ENCODE measurements around the gene CSNK1E. TPM values are rescaled to one million over a fixed set of nuclear protein-coding genes. Genes with fewer than 3 reads are reported as not detected.

Gene CSNK1E
- total and polyA plus RNA-seq, 2 of the 8 experiments (the other 6 are each of a cell fraction or from before 2014, with no cell fraction given), result 247 to 263 TPM

GRCh38 chr22:38243007-38243765 is 74.0 kb downstream of the CSNK1E start:
- Histone ChIP-seq H3K79me1 (ENCODE audit: low read depth, low read length) (peaks cover 6% of the 10 kb centered on the region), H2AFZ (ENCODE audit: low read length) (no peak overlapping the region), H2BK5ac (ENCODE audit: low read depth, low read length) (no peak overlapping the region), H2AK5ac (ENCODE audit: low read depth, low read length) (no peak overlapping the region), H3K23me2 (ENCODE audit: low read depth, low read length) (no peaks in the 10 kb centered on the region), H2BK12ac (ENCODE audit: low read depth, low read length) (no peak overlapping the region), H3K27me3 (replicated peaks in 1 of 4; ENCODE audit: control insufficient read depth in 3 of 4, extremely low read depth in 1 of 4, insufficient read depth in 3 of 4, low read length in 3 of 4) (no peaks in the 10 kb centered on the region), H3K9ac (replicated peaks in 1 of 4; ENCODE audit: extremely low read depth in 1 of 4, low read depth in 3 of 4, low read length in 3 of 4) (no peak overlapping the region), H3K4me2 (ENCODE audit: insufficient read depth in 1 of 2, low read depth in 2 of 2, low read length in 2 of 2) (no peak overlapping the region), H3K23ac (ENCODE audit: insufficient read length) (no peak overlapping the region), H3K36me3 (ENCODE audit: control insufficient read depth in 2 of 4, insufficient read depth in 4 of 4, low read length in 3 of 4) (peaks cover 7 to 15% (median 13%) of the 10 kb centered on the region in 4 experiments), H3K14ac (ENCODE audit: insufficient read length) (no peak overlapping the region), H2BK20ac (ENCODE audit: low read length) (no peak overlapping the region), H3K27ac (ENCODE audit: low read depth, low read length) (peak overlapping the region; percentile 58; the same call in 1 of the 2 replicates), H4K20me1 (replicated peaks in 1 of 2; ENCODE audit: control insufficient read depth in 1 of 2, insufficient read depth in 2 of 2, low read length in 2 of 2) (peaks cover 0 to 10% of the 10 kb centered on the region in 2 experiments), H3K9me3 (ENCODE audit: insufficient read depth in 2 of 2, low read depth in 1 of 2, low read length in 1 of 2) (no peaks in the 10 kb centered on the region), H4K91ac (replicated peaks; ENCODE audit: insufficient read length, low read length) (no peak overlapping the region), H3K4ac (replicated peaks; ENCODE audit: insufficient read length, low read depth, low read length) (no peak overlapping the region), H4K8ac (ENCODE audit: extremely low read depth, insufficient read depth, low read length) (no peak overlapping the region), H3K79me2 (ENCODE audit: control insufficient read depth in 1 of 2, insufficient read depth in 2 of 2, low read length in 2 of 2) (0 out of 4 replicates have a peak, but pooled peaks cover 0 to 2% of the 10 kb centered on the region in 2 experiments), H3K56ac (replicated peaks; ENCODE audit: insufficient read length, low read depth, low read length) (no peak overlapping the region), H3K18ac (ENCODE audit: extremely low read depth, low read length) (no peak overlapping the region), H3K4me1 (replicated peaks in 1 of 4; ENCODE audit: control insufficient read depth in 3 of 4, insufficient read depth in 4 of 4, low read length in 3 of 4) (peaks cover 0 to 9% (median 0%) of the 10 kb centered on the region in 4 experiments; a peak in 4 of 7 replicates), H2BK120ac (replicated peaks; ENCODE audit: low read depth, low read length) (no peak overlapping the region), H2BK15ac (ENCODE audit: low read length) (no peak overlapping the region), H3K4me3 (ENCODE audit: extremely low read depth in 1 of 4, insufficient read depth in 2 of 4, low read depth in 3 of 4, low read length in 4 of 4) (no peak overlapping the region), H4K5ac (ENCODE audit: insufficient read length, low read depth, low read length) (no peak overlapping the region)
- no peak for DNase-seq (ENCODE audit: low read depth in 1 of 2, low spot score in 2 of 2)
- 87% methylated on average over 18 of the region's 20 CpGs; no CpG with 5 or more reads in 1 of the 2 experiments for WGBS, 2 experiments (ENCODE audit: extremely low coverage in 1 of 2, insufficient coverage in 1 of 2, insufficient read length in 1 of 2, insufficient replicate concordance in 2 of 2, low coverage in 1 of 2, low lambda C conversion rate in 2 of 2, missing lambda C conversion rate in 1 of 2)
- CTCF ChIA-PET (ENCODE audit: partially characterized antibody), result interaction anchor here (0.6 to 1.6 kb wide), 6 partner anchors 11 to 1784 kb away, joined by 3 to 5 read pairs (median 4); no protein-coding TSS in a partner anchor
- FAIRE-seq, result no peak
- POLR2A ChIA-PET (ENCODE audit: partially characterized antibody), result interaction anchor here (1.1 to 1.5 kb wide), 3 partner anchors 23 to 48 kb away, joined by 3 to 4 read pairs (median 3); no protein-coding TSS in a partner anchor
- no peak for TF ChIP-seq KDM1A (IDR thresholded peaks at IDR 0.05; ENCODE audit: borderline replicate concordance, low read length)
- no peak for TF ChIP-seq ZNF274 (IDR thresholded peaks at IDR 0.05; ENCODE audit: borderline replicate concordance, extremely low read depth, low read length)
- TF ChIP-seq ATF2 (IDR thresholded peaks at IDR 0.05; ENCODE audit: low read length), result no peak
- no peak for TF ChIP-seq RNF2 (IDR thresholded peaks at IDR 0.05; ENCODE audit: borderline replicate concordance, low read depth, low read length, missing control alignments, poor library complexity, severe bottlenecking)
- TF ChIP-seq MAX (IDR thresholded peaks at IDR 0.05), result no peak
- no peak for TF ChIP-seq EP300 (IDR thresholded peaks at IDR 0.05; ENCODE audit: borderline replicate concordance in 1 of 2, low read depth in 2 of 2, low read length in 2 of 2)
- no peak for TF ChIP-seq CREB1 (IDR thresholded peaks at IDR 0.05)
- TF ChIP-seq SUZ12 (IDR thresholded peaks at IDR 0.05; ENCODE audit: low read length), result no peak
- no peak for TF ChIP-seq JUN (IDR thresholded peaks at IDR 0.05; ENCODE audit: low read depth, low read length)

All from H1 (cell line).